Measurements from ENCODE around the gene STEAP1B. TPM values are rescaled to one million over a fixed set of nuclear protein-coding genes. Genes with fewer than 3 reads are reported as not detected.

STEAP1B gene
- polyA plus RNA-seq, 3 donors = 0.16 TPM; not detected in 2

DNA sequence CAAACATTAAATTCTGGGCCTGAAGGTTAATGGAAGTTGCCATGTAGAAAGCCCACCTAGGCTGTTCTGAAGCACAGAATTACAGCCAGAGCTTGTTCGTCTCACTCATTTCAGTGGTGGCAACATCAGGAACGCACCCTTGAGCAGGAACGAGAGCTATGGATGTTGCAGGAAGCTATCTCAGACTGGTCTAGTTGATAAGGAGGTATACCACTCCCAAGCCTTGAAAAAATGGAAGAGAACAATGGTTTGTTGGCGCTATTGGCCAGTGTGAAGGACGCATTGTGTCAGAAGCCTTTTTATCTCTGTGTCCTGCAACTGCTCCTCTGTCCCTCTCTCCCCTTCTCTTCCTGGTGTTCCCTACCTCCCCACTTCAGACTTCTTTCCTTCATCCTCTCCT, 82.1 kb downstream of the STEAP1B start:
- no peak overlapping the region for H3K4me2 ChIP-seq (replicated peaks; ENCODE audit: extremely low read depth, low read length, poor library complexity, severe bottlenecking)
- no peak overlapping the region for H3K27ac Mint-ChIP-seq
- H3K4me1 ChIP-seq (ENCODE audit: control insufficient read depth in 1 of 2, insufficient read depth in 2 of 2, low read length in 2 of 2) = no peaks in the 10 kb centered on the region
- H3K36me3 Mint-ChIP-seq = no peaks in the 10 kb centered on the region
- no peaks in the 10 kb centered on the region for H3K36me3 ChIP-seq (replicated peaks in 1 of 2; ENCODE audit: control insufficient read depth in 1 of 2, insufficient read depth in 2 of 2, low read length in 2 of 2)
- no peaks in the 10 kb centered on the region for H3K27me3 ChIP-seq (ENCODE audit: control insufficient read depth in 2 of 2, insufficient read depth in 2 of 2, low read length in 2 of 2)
- no peak overlapping the region for H3K4me3 Mint-ChIP-seq
- H3K9me3 ChIP-seq (replicated peaks in 1 of 2; ENCODE audit: control insufficient read depth in 1 of 2, insufficient read depth in 1 of 2, low read length in 2 of 2) = no peaks in the 10 kb centered on the region
- no peaks in the 10 kb centered on the region for H3K79me2 ChIP-seq (ENCODE audit: insufficient read depth, low read length)
- H4K20me1 ChIP-seq (ENCODE audit: insufficient read depth, low read length) = no peaks in the 10 kb centered on the region
- H3K27me3 Mint-ChIP-seq (ENCODE audit: low read depth in 3 of 3) = peaks cover 0 to 7% (median 2%) of the 10 kb centered on the region in 3 donors
- intact Hi-C loops (cut with micrococcal nuclease) = no loop called here
- H3K27ac ChIP-seq (ENCODE audit: low read depth in 1 of 2, low read length in 2 of 2) = no peak overlapping the region
- TF ChIP-seq, protein P1, sequence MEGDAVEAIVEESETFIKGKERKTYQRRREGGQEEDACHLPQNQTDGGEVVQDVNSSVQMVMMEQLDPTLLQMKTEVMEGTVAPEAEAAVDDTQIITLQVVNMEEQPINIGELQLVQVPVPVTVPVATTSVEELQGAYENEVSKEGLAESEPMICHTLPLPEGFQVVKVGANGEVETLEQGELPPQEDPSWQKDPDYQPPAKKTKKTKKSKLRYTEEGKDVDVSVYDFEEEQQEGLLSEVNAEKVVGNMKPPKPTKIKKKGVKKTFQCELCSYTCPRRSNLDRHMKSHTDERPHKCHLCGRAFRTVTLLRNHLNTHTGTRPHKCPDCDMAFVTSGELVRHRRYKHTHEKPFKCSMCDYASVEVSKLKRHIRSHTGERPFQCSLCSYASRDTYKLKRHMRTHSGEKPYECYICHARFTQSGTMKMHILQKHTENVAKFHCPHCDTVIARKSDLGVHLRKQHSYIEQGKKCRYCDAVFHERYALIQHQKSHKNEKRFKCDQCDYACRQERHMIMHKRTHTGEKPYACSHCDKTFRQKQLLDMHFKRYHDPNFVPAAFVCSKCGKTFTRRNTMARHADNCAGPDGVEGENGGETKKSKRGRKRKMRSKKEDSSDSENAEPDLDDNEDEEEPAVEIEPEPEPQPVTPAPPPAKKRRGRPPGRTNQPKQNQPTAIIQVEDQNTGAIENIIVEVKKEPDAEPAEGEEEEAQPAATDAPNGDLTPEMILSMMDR (IDR thresholded peaks at IDR 0.05) = no peak
- 90% methylated on average over 1 of the region's 5 CpGs for WGBS (ENCODE audit: insufficient coverage)
- DNase-seq = no peak
- H3K4me1 Mint-ChIP-seq = no peaks in the 10 kb centered on the region
- H3K4me3 ChIP-seq (replicated peaks in 1 of 3; ENCODE audit: low read depth in 2 of 3, low read length in 3 of 3) = no peak overlapping the region
- H3K9me3 Mint-ChIP-seq = peaks cover 0 to 2% (median 0%) of the 10 kb centered on the region in 7 donors
- H2AFZ ChIP-seq (ENCODE audit: insufficient read depth, low read depth, low read length, poor library complexity, severe bottlenecking) = no peak overlapping the region
- no peak overlapping the region for H3K9ac ChIP-seq (ENCODE audit: insufficient read depth, low read length, poor library complexity, severe bottlenecking)

DNA sequence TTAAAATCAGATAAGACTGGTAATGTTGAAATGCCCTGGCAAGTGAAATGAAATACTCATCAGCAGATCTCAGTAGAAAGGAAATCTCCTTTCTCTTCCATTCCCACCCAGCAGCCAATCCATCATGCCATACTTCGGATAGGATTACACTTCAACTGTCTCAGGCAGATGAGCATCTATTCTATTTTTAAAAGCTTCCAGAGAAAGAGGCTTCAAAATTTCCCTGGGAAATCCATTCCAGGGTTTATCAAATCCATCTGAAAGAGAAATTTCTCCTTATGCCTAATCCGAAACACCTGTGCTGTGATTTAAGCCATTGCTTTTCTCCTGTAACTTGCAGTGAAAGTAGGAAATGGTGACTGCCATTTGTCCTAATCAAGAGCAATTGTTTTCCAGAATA, 82.6 kb downstream of the STEAP1B start:
- no peak overlapping the region for H3K27ac ChIP-seq (ENCODE audit: low read depth in 1 of 2, low read length in 2 of 2)
- no peaks in the 10 kb centered on the region for H3K36me3 Mint-ChIP-seq
- H3K9me3 Mint-ChIP-seq = peaks cover 0 to 2% (median 0%) of the 10 kb centered on the region in 7 donors
- peaks cover 0 to 7% (median 2%) of the 10 kb centered on the region in 3 donors for H3K27me3 Mint-ChIP-seq (ENCODE audit: low read depth in 3 of 3)
- H3K27me3 ChIP-seq (ENCODE audit: control insufficient read depth in 2 of 2, insufficient read depth in 2 of 2, low read length in 2 of 2) = no peaks in the 10 kb centered on the region
- H3K9ac ChIP-seq (ENCODE audit: insufficient read depth, low read length, poor library complexity, severe bottlenecking) = no peak overlapping the region
- WGBS (ENCODE audit: insufficient coverage) = 100% methylated on average over 1 of the region's 2 CpGs
- no peaks in the 10 kb centered on the region for H3K4me1 ChIP-seq (ENCODE audit: control insufficient read depth in 1 of 2, insufficient read depth in 2 of 2, low read length in 2 of 2)
- H3K36me3 ChIP-seq (replicated peaks in 1 of 2; ENCODE audit: control insufficient read depth in 1 of 2, insufficient read depth in 2 of 2, low read length in 2 of 2) = no peaks in the 10 kb centered on the region
- TF ChIP-seq, protein P1 (IDR thresholded peaks at IDR 0.05) = no peak
- H3K4me3 Mint-ChIP-seq = no peak overlapping the region
- H3K79me2 ChIP-seq (ENCODE audit: insufficient read depth, low read length) = no peaks in the 10 kb centered on the region
- no peak overlapping the region for H3K4me2 ChIP-seq (replicated peaks; ENCODE audit: extremely low read depth, low read length, poor library complexity, severe bottlenecking)
- intact Hi-C loops (cut with micrococcal nuclease) = no loop called here
- H3K4me1 Mint-ChIP-seq = no peaks in the 10 kb centered on the region
- no peaks in the 10 kb centered on the region for H4K20me1 ChIP-seq (ENCODE audit: insufficient read depth, low read length)
- no peak overlapping the region for H3K27ac Mint-ChIP-seq
- no peak for DNase-seq
- no peak overlapping the region for H3K4me3 ChIP-seq (replicated peaks in 1 of 3; ENCODE audit: low read depth in 2 of 3, low read length in 3 of 3)
- H3K9me3 ChIP-seq (replicated peaks in 1 of 2; ENCODE audit: control insufficient read depth in 1 of 2, insufficient read depth in 1 of 2, low read length in 2 of 2) = no peaks in the 10 kb centered on the region
- H2AFZ ChIP-seq (ENCODE audit: insufficient read depth, low read depth, low read length, poor library complexity, severe bottlenecking) = no peak overlapping the region
